Measurements from ENCODE around the gene XXYLT1. TPM values are rescaled to one million over a fixed set of nuclear protein-coding genes. Genes with fewer than 3 reads are reported as not detected.

Gene XXYLT1
- total and polyA plus RNA-seq, 9 of the 15 experiments (the other 6 are each of a cell fraction or from before 2014, with no cell fraction given): 1.9 to 18.9 (median 15.0) TPM

DNA sequence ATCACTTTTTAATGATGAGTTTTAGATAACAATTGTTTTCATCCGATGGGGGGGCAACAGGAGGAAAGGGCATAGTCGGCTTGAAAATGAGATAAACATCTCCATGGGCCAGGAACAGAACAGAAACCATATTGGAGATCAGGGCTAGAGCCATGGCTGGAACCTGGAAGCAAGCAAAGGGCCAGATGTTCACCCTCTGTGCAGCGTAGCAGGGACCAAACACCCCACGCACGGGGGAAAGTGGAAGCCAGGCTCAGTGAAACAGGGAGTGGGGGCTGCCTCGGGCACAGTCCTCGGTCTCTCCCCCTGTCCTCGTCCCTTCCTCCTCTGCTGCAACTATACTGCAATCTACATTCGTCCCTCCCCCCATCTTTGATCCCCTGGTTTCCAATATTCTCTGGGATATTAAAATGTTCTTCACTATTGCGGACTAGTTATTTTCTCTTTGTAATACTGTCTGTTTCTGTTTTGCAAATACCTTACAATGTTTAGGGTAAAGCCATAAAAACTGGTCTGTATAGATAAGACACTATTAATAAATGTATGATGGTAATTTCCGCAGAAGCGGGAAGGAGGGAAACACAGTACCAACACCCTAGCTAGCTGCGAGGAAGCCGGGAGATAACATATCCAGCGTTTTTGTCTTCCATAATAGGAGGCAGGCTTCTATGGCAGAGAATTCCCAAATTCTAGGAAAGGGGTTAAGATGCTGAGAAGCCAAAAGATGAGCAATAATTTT is 121.5 kb downstream of the XXYLT1 start (continued):
- TF ChIP-seq, protein P1, sequence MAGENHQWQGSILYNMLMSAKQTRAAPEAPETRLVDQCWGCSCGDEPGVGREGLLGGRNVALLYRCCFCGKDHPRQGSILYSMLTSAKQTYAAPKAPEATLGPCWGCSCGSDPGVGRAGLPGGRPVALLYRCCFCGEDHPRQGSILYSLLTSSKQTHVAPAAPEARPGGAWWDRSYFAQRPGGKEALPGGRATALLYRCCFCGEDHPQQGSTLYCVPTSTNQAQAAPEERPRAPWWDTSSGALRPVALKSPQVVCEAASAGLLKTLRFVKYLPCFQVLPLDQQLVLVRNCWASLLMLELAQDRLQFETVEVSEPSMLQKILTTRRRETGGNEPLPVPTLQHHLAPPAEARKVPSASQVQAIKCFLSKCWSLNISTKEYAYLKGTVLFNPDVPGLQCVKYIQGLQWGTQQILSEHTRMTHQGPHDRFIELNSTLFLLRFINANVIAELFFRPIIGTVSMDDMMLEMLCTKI (IDR thresholded peaks at IDR 0.05; ENCODE audit: partially characterized antibody): no peak
- TF ChIP-seq TAF15 (IDR thresholded peaks at IDR 0.05; ENCODE audit: low read depth, low read length): no peak
- no peak for TF ChIP-seq RFX1 (IDR thresholded peaks at IDR 0.05)
- no peak for TF ChIP-seq SMARCE1 (IDR thresholded peaks at IDR 0.05)
- TF ChIP-seq TEAD1 (CRISPR knock-in tag; IDR thresholded peaks at IDR 0.05): peak in 1 of 2 experiments; percentile 75; a peak in 1 of 4 replicates
- TF ChIP-seq STAT5B (CRISPR knock-in tag; IDR thresholded peaks at IDR 0.05): peak; percentile 52; the same call in 1 of the 2 replicates
- TF ChIP-seq NFRKB (IDR thresholded peaks at IDR 0.05; ENCODE audit: low read depth): no peak
- TF ChIP-seq ZFPM2 (CRISPR knock-in tag; IDR thresholded peaks at IDR 0.05): no peak
- no peak for TF ChIP-seq PRMT5 (CRISPR knock-in tag; IDR thresholded peaks at IDR 0.05)
- TF ChIP-seq, protein P2, sequence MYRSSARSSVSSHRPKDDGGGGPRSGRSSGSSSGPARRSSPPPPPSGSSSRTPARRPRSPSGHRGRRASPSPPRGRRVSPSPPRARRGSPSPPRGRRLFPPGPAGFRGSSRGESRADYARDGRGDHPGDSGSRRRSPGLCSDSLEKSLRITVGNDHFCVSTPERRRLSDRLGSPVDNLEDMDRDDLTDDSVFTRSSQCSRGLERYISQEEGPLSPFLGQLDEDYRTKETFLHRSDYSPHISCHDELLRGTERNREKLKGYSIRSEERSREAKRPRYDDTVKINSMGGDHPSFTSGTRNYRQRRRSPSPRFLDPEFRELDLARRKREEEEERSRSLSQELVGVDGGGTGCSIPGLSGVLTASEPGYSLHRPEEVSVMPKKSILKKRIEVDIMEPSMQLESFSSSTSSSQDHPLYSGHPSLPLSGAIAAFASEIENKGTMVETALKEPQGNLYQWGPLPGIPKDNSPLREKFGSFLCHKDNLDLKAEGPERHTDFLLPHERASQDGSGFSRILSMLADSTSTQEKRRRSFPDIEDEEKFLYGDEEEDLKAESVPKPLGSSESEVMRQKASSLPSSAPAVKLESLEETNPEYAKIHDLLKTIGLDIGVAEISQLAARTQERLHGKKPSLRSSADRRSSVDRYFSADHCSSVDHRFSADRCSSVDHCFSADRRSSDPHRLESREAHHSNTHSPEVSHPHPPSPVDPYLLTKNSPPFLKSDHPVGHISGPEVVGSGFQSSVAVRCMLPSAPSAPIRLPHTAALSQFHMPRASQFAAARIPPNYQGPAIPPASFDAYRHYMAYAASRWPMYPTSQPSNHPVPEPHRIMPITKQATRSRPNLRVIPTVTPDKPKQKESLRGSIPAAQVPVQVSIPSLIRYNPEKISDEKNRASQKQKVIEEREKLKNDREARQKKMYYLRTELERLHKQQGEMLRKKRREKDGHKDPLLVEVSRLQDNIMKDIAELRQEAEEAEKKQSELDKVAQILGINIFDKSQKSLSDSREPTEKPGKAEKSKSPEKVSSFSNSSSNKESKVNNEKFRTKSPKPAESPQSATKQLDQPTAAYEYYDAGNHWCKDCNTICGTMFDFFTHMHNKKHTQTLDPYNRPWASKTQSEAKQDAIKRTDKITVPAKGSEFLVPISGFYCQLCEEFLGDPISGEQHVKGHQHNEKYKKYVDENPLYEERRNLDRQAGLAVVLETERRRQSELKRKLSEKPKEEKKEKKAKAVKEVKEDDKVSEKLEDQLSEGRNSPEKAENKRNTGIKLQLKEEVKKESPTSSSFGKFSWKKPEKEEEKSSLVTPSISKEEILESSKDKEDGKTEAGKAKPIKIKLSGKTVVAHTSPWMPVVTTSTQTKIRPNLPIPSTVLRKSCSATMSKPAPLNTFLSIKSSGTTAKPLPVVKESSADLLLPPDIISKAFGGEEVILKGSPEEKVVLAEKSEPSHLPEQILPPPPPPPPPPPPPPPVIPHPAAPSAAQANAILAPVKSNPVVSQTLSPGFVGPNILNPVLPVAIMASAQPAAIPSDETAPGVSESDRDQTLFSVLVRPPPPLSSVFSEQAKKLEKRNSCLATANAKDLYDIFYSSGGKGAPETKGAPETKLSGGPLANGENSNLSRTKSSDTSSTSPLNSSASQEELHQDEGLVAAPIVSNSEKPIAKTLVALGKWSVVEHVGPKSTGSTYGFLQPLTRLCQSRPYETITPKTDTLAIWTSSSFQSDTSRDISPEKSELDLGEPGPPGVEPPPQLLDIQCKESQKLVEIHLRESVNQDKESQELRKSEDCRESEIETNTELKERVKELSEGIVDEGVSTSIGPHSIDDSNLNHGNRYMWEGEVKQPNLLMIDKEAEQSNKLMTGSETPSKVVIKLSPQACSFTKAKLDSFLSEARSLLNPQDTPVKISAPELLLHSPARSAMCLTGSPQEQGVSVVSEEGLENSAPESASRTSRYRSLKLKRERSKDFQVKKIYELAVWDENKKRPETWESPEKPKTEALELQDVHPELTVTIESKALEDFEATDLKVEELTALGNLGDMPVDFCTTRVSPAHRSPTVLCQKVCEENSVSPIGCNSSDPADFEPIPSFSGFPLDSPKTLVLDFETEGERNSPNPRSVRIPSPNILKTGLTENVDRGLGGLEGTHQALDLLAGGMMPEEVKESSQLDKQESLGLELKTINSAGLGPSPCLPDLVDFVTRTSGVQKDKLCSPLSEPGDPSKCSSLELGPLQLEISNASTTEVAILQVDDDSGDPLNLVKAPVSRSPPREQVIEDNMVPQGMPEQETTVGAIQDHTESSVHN (IDR thresholded peaks at IDR 0.05; ENCODE audit: borderline replicate concordance in 1 of 2, low read depth in 1 of 2): no peak
- TF ChIP-seq CCAR2 (IDR thresholded peaks at IDR 0.05; ENCODE audit: low read depth, low read length): no peak
- no peak for TF ChIP-seq GABPA (tag; conservative IDR thresholded peaks at IDR 0.05; ENCODE audit: low read depth)
- TF ChIP-seq ZNF561 (CRISPR knock-in tag; conservative IDR thresholded peaks at IDR 0.05): peak; percentile 81; the same call in 1 of the 2 replicates
- TF ChIP-seq ZNF165 (CRISPR knock-in tag; IDR thresholded peaks at IDR 0.05; ENCODE audit: borderline replicate concordance): peak; percentile 86
- TF ChIP-seq SP2 (IDR thresholded peaks at IDR 0.05; ENCODE audit: extremely low read depth, low read depth, low read length, poor library complexity, severe bottlenecking): no peak
- TF ChIP-seq, protein P3, sequence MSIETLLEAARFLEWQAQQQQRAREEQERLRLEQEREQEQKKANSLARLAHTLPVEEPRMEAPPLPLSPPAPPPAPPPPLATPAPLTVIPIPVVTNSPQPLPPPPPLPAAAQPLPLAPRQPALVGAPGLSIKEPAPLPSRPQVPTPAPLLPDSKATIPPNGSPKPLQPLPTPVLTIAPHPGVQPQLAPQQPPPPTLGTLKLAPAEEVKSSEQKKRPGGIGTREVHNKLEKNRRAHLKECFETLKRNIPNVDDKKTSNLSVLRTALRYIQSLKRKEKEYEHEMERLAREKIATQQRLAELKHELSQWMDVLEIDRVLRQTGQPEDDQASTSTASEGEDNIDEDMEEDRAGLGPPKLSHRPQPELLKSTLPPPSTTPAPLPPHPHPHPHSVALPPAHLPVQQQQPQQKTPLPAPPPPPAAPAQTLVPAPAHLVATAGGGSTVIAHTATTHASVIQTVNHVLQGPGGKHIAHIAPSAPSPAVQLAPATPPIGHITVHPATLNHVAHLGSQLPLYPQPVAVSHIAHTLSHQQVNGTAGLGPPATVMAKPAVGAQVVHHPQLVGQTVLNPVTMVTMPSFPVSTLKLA (conservative IDR thresholded peaks at IDR 0.05): no peak
- no peak for TF ChIP-seq NFE2 (IDR thresholded peaks at IDR 0.05; ENCODE audit: low read depth)

Measured in K562 (cell line).